HepG2 (cell line): ENCODE data around the gene PCYOX1L. TPM values are rescaled to one million over a fixed set of nuclear protein-coding genes. Genes with fewer than 3 reads are reported as not detected.

Experiments
- AHR ChIP-seq: IDR thresholded peaks from 2 replicates; pipeline ENCODE4 v1.6.1; 2018; ENCODE audit warnings: missing genetic modification reagents, missing compliant biosample characterization
- BRCA1 ChIP-seq: sonication (generic); formaldehyde crosslinking; IDR thresholded peaks from 2 replicates; pipeline ENCODE4 v1.4.0; 2020; ENCODE audit warnings: missing genetic modification reagents
- GPN1 ChIP-seq: sonication (generic); formaldehyde crosslinking; IDR thresholded peaks from 2 replicates; pipeline ENCODE4 v1.5.1; 2020; ENCODE audit warnings: missing genetic modification reagents, borderline replicate concordance
- GZF1 ChIP-seq: sonication (generic); formaldehyde crosslinking; IDR thresholded peaks from 2 replicates; pipeline ENCODE4 v1.5.1; 2020; ENCODE audit warnings: mild to moderate bottlenecking, missing genetic modification reagents
- HNF4G ChIP-seq, 2 experiments: sonication (generic) in 1 of 2; formaldehyde crosslinking in 1 of 2; IDR thresholded peaks; 2 replicates each; pipeline versions ENCODE4 v1.4.0 to v1.6.1; 2011 to 2020; ENCODE audit warnings: borderline replicate concordance in 2 of 2, low read depth in 2 of 2, mild to moderate bottlenecking in 2 of 2, low read length in 1 of 2, missing genetic modification reagents in 1 of 2, moderate library complexity in 1 of 2
- JUND ChIP-seq: sonication (generic); formaldehyde crosslinking; IDR thresholded peaks from 2 replicates; pipeline ENCODE4 v1.8.0; 2022; ENCODE audit warnings: mild to moderate bottlenecking, missing genetic modification reagents
- KLF15 ChIP-seq: sonication (generic); formaldehyde crosslinking; IDR thresholded peaks from 2 replicates; pipeline ENCODE4 v1.8.1; 2023; ENCODE audit warnings: borderline replicate concordance, mild to moderate bottlenecking, inconsistent platforms, missing genetic modification reagents, mixed read lengths
- MLLT10 ChIP-seq: sonication (generic); formaldehyde crosslinking; IDR thresholded peaks from 2 replicates; pipeline ENCODE4 v1.4.0; 2020; ENCODE audit warnings: missing genetic modification reagents
- MLX ChIP-seq: IDR thresholded peaks from 2 replicates; pipeline ENCODE4 v1.6.1; 2016
- NR2F1 ChIP-seq, 2 experiments: fragments of 450-650 bp in 1 of 2; formaldehyde crosslinking in 1 of 2; IDR thresholded peaks; 2 replicates each; pipeline versions ENCODE4 v1.5.0 to v1.6.1; 2016 to 2020; ENCODE audit warnings: mild to moderate bottlenecking in 1 of 2, missing compliant biosample characterization in 1 of 2, missing genetic modification reagents in 1 of 2, moderate library complexity in 1 of 2
- RAD21 ChIP-seq: fragments of 450-650 bp; formaldehyde crosslinking; IDR thresholded peaks from 2 replicates; pipeline ENCODE4 v1.5.0; 2020; ENCODE audit warnings: mild to moderate bottlenecking
- REXO4 ChIP-seq: sonication (generic); formaldehyde crosslinking; IDR thresholded peaks from 2 replicates; pipeline ENCODE4 v1.8.0; 2022; ENCODE audit warnings: missing genetic modification reagents, mild to moderate bottlenecking, borderline replicate concordance
- RFXANK ChIP-seq: IDR thresholded peaks from 2 replicates; pipeline ENCODE4 v1.6.1; 2016
- TAF15 ChIP-seq: fragments of 200-400 bp; formaldehyde crosslinking; IDR thresholded peaks from one replicate; pipeline ENCODE4 v1.6.1; 2018; ENCODE audit warnings: mild to moderate bottlenecking, low read depth, low read length; ENCODE audit not compliant: poor library complexity, severe bottlenecking
- ZBTB20 ChIP-seq: sonication (generic); formaldehyde crosslinking; IDR thresholded peaks from 2 replicates; pipeline ENCODE4 v1.8.1; 2023; ENCODE audit warnings: missing genetic modification reagents, low read depth, mild to moderate bottlenecking, borderline replicate concordance
- ZBTB26 ChIP-seq: IDR thresholded peaks from 2 replicates; pipeline ENCODE4 v1.6.1; 2016; ENCODE audit warnings: missing compliant biosample characterization, missing genetic modification reagents, borderline replicate concordance
- ZBTB37 ChIP-seq: sonication (generic); formaldehyde crosslinking; IDR thresholded peaks from 2 replicates; pipeline ENCODE4 v1.4.0; 2020; ENCODE audit warnings: mild to moderate bottlenecking, missing genetic modification reagents
- ZIK1 ChIP-seq: sonication (generic); formaldehyde crosslinking; IDR thresholded peaks from 2 replicates; pipeline ENCODE4 v1.5.0; 2020; ENCODE audit warnings: mild to moderate bottlenecking, low read depth, missing genetic modification reagents, borderline replicate concordance
- ZKSCAN8 ChIP-seq: IDR thresholded peaks from 2 replicates; pipeline ENCODE4 v1.6.1; 2016; ENCODE audit warnings: borderline replicate concordance, missing genetic modification reagents, missing compliant biosample characterization
- ZMYM4 ChIP-seq: sonication (generic); formaldehyde crosslinking; IDR thresholded peaks from 2 replicates; pipeline ENCODE4 v1.8.1; 2023; ENCODE audit warnings: mild to moderate bottlenecking, missing genetic modification reagents
- ZNF326 ChIP-seq: sonication (generic); formaldehyde crosslinking; IDR thresholded peaks from 2 replicates; pipeline ENCODE4 v1.4.0; 2020; ENCODE audit warnings: missing genetic modification reagents, borderline replicate concordance
- ZNF383 ChIP-seq: sonication (generic); formaldehyde crosslinking; IDR thresholded peaks from 2 replicates; pipeline ENCODE4 v1.4.0; 2020; ENCODE audit warnings: missing genetic modification reagents, mild to moderate bottlenecking, borderline replicate concordance
- ZNF564 ChIP-seq: sonication (generic); formaldehyde crosslinking; IDR thresholded peaks from 2 replicates; pipeline ENCODE4 v1.8.1; 2023; ENCODE audit warnings: mild to moderate bottlenecking, missing genetic modification reagents
- ZNF878 ChIP-seq: sonication (generic); formaldehyde crosslinking; IDR thresholded peaks from 2 replicates; pipeline ENCODE4 v1.8.1; 2023; ENCODE audit warnings: mild to moderate bottlenecking, missing genetic modification reagents, moderate library complexity
- polyA plus RNA-seq, 8 experiments: library from polyadenylated mRNA; depleted of rRNA in 3 of 8; stranded (reverse) in 7 of 8; unstranded in 1 of 8; fragments of >200 nt; fragmentation: Illumina TruSeq in 4 of 8; extraction: Trizol in 4 of 8; gene quantifications; 2 replicates each; pipeline versions ENCODE4 v1.2.1 to v1.2.3, GENCODE V29; 2011 to 2016; ENCODE audit warnings: low read depth in 4 of 8, missing spikeins in 1 of 8, mixed read lengths in 1 of 8; ENCODE audit not compliant: insufficient read depth in 1 of 8
- total RNA-seq, 5 experiments: library from RNA; depleted of rRNA; stranded (reverse); fragments of >200 nt; fragmentation: Illumina TruSeq; extraction: Trizol; gene quantifications; 2 replicates each; pipeline ENCODE4 v1.2.3, GENCODE V29; 2016; ENCODE audit warnings: low read depth in 1 of 5
- TF ChIP-seq, protein P1 (sequence below): IDR thresholded peaks from 2 replicates; pipeline ENCODE4 v1.6.1; 2018; ENCODE audit warnings: missing genetic modification reagents, mild to moderate bottlenecking, missing compliant biosample characterization
- TF ChIP-seq, protein P2 (sequence below): sonication (generic); formaldehyde crosslinking; conservative IDR thresholded peaks from 2 replicates; pipeline ENCODE4 v1.5.0; 2020; ENCODE audit warnings: missing genetic modification reagents

Gene PCYOX1L
- total and polyA plus RNA-seq, 2 of the 13 experiments (the other 11 are each of a cell fraction or from before 2014, with no cell fraction given) = 1.00 to 3.7 TPM

DNA sequence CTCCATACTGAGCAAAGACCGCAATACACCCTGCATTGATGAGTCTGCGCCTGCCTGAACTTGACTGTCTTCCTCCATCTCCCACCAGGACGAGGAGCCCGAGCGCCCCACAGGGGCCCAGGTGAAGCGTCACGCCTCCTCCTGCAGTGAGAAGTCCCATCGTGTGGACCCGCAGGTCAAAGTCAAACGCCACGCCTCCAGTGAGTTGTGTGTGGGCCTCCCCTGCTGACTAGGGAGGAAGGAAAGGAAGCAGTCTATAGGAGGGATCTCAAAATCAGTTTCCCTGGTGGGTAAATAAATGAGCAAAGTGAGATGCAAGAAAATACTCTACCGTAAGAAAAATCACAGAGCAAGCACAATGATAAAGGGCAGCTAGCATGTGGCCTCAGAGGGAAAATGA is 35.3 kb upstream of the PCYOX1L start (continued):
- no peak for TF ChIP-seq ZBTB26 (CRISPR knock-in tag)
- TF ChIP-seq, protein P1, sequence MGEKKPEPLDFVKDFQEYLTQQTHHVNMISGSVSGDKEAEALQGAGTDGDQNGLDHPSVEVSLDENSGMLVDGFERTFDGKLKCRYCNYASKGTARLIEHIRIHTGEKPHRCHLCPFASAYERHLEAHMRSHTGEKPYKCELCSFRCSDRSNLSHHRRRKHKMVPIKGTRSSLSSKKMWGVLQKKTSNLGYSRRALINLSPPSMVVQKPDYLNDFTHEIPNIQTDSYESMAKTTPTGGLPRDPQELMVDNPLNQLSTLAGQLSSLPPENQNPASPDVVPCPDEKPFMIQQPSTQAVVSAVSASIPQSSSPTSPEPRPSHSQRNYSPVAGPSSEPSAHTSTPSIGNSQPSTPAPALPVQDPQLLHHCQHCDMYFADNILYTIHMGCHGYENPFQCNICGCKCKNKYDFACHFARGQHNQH (CRISPR knock-in tag) = no peak
- TF ChIP-seq REXO4 = no peak
- TF ChIP-seq ZNF383 (CRISPR knock-in tag) = no peak
- TF ChIP-seq MLLT10 (CRISPR knock-in tag) = no peak
- peak; percentile 21; the same call in 1 of the 2 replicates for TF ChIP-seq RAD21 (CRISPR knock-in tag)
- peak; percentile 74 for TF ChIP-seq ZMYM4 (CRISPR knock-in tag)
- no peak for TF ChIP-seq AHR (CRISPR knock-in tag)
- TF ChIP-seq ZKSCAN8 (CRISPR knock-in tag) = no peak
- TF ChIP-seq ZNF878 (CRISPR knock-in tag) = no peak
- peak; percentile 93 for TF ChIP-seq HNF4G (IDR thresholded peaks at IDR 0.05; ENCODE audit: borderline replicate concordance, low read depth, low read length)
- TF ChIP-seq HNF4G (CRISPR knock-in tag; IDR thresholded peaks at IDR 0.05; ENCODE audit: borderline replicate concordance, low read depth) = peak; percentile 89
- TF ChIP-seq BRCA1 = no peak
- no peak for TF ChIP-seq ZIK1
- TF ChIP-seq KLF15 (CRISPR knock-in tag) = no peak
- TF ChIP-seq NR2F1 (CRISPR knock-in tag; IDR thresholded peaks at IDR 0.05) = no peak
- TF ChIP-seq GZF1 = no peak
- TF ChIP-seq GPN1 = no peak
- no peak for TF ChIP-seq ZBTB37 (CRISPR knock-in tag)
- TF ChIP-seq, protein P2, sequence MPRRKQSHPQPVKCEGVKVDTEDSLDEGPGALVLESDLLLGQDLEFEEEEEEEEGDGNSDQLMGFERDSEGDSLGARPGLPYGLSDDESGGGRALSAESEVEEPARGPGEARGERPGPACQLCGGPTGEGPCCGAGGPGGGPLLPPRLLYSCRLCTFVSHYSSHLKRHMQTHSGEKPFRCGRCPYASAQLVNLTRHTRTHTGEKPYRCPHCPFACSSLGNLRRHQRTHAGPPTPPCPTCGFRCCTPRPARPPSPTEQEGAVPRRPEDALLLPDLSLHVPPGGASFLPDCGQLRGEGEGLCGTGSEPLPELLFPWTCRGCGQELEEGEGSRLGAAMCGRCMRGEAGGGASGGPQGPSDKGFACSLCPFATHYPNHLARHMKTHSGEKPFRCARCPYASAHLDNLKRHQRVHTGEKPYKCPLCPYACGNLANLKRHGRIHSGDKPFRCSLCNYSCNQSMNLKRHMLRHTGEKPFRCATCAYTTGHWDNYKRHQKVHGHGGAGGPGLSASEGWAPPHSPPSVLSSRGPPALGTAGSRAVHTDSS (CRISPR knock-in tag) = no peak
- no peak for TF ChIP-seq RFXANK
- no peak for TF ChIP-seq TAF15
- peak; percentile 49; the same call in 1 of the 2 replicates for TF ChIP-seq ZBTB20 (CRISPR knock-in tag)
- TF ChIP-seq ZNF326 = no peak
- peak; percentile 60; the same call in 1 of the 2 replicates for TF ChIP-seq MLX
- TF ChIP-seq ZNF564 = no peak
- no peak for TF ChIP-seq JUND
